GM12874 (cell line): ENCODE data around the gene FOXL2.

Source experiments
- TF ChIP-seq, protein P1 (sequence below): IDR thresholded peaks from 2 replicates; pipeline ENCODE4 v1.5.1; 2011; ENCODE audit warnings: low read depth, mild to moderate bottlenecking, control low read depth, low read length, moderate library complexity; ENCODE audit not compliant: insufficient read depth

The FOXL2 gene

DNA sequence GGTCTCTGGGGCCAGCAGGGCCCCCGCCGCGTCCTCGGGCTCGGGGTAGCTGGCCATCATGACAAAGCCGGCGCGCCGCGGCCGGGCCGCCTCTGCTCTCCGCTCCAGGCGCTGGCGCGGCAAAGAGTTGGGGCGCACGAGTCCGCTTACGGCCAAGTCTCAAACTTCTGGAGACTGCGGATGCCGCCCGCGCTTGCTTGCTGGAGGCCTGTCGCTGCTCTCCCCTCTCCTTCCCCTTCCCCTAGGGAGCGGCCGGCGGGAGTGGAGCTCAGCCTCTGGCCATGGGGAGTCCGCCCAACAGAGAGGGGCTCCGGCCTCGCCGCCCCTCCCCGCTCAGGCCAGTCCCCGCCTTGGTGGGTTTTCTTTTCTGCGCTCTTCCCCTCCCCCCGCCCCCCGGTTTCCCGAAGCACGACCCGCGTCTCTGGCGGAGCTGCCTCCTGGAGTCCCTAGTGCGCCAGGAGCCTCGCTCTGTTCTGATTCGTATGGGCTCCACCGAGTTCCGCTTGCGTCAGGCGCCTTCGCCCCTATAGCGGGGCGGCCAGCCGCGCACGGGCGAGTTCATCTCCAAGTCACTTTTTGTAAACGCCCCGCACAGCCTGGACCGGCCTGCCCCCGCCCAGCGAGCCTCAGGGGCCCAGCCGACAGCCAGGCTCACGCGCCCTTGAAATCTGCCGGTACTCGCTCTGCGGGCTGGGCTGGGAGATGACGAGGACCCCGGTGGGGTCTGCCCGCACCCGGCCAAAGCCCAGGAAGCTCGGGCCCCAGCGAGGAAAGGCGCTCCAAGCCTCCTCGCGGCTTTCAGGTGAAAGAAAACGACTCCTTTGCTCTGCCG is at the start of gene FOXL2, which contains the start of gene FOXL2NB:
Gene FOXL2 (minus strand): TSS at position 475 of the 832 bp plus-strand sequence. CDS start 415 bp downstream, at position 60.
Gene FOXL2NB (plus strand): TSS at position 555 of the 832 bp plus-strand sequence. CDS start 148 bp downstream, at position 703.
- TF ChIP-seq, protein P1, sequence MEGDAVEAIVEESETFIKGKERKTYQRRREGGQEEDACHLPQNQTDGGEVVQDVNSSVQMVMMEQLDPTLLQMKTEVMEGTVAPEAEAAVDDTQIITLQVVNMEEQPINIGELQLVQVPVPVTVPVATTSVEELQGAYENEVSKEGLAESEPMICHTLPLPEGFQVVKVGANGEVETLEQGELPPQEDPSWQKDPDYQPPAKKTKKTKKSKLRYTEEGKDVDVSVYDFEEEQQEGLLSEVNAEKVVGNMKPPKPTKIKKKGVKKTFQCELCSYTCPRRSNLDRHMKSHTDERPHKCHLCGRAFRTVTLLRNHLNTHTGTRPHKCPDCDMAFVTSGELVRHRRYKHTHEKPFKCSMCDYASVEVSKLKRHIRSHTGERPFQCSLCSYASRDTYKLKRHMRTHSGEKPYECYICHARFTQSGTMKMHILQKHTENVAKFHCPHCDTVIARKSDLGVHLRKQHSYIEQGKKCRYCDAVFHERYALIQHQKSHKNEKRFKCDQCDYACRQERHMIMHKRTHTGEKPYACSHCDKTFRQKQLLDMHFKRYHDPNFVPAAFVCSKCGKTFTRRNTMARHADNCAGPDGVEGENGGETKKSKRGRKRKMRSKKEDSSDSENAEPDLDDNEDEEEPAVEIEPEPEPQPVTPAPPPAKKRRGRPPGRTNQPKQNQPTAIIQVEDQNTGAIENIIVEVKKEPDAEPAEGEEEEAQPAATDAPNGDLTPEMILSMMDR, result no peak

DNA sequence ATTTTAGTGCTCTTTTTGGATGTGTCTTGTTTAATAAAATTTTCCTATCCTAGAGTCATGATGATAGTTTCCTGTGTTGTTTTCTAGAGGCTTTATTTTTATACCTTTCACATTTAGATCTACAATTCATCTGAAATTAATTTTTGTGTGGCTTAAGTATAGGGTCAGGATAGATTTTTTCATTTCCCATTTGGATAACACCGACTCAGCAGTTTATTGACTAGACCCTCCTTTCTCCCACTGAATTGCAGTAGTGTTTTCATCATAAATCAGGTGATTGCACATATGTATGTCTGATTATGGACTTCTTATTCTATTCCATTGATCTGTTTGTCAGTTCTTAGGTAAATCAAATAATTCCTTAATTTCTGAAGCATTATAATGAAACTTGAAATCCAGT is 48.8 kb upstream of the FOXL2 start:
- TF ChIP-seq, protein P1, result no peak

DNA sequence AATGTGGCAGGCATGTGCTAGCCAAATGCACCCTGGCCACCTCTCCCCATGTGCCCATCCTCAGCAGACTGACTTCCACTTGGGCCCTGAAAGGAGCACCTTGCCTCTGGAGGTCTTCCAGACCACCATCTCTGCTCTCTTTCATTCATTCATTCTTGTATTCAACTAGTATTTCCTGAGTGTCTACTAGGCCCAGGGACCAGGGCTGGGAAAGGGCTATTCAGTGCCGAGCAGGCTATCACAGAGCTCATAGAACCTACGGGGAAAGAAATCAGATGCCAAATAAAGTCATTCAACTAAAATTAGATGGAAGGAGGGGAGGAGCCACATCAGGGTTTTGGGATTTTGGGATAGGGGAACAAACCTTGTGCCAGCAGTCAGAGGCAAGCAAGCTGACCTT is 40.2 kb upstream of the FOXL2 start:
- TF ChIP-seq, protein P1, result no peak

DNA sequence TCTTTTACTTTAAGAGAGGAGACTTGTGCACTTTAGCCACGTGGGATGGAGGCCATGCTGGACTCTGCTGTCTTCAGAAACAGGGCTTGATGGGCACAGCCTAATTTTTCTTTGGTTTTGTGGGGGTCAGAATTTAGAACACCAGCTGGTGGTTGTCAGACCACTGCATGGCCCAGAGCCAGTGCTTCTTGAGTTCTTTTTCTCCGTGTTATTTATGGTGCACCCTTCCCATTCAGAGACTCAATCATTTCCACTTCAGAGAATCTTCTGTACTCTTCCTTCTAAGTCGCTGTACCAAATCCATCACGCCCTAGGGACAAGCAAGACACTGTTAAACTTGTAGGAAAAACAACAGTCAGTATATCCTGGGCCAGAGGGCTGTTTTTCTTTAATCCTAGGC is 39.0 kb upstream of the FOXL2 start:
- TF ChIP-seq, protein P1, result no peak

DNA sequence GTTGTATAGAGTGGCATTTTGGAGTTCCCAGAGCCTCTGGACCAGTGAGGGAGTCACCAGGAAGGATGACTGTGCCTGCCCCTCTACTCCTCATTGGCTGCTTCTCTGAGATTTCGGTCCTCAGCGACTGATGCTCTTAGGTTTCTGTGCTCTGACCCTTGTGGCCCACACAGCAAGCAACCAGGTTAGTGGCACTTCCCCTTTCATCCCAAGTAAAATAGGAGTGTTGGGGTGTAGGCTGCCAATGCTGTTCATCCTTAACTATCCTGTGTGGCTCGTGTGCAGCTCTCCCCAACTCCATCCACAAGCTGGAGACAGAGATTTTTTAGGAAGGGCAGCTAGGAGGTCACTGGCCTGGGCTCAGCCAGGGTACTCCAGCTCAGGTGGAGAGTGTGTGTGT is 37.9 kb upstream of the FOXL2 start:
- TF ChIP-seq, protein P1, result no peak

DNA sequence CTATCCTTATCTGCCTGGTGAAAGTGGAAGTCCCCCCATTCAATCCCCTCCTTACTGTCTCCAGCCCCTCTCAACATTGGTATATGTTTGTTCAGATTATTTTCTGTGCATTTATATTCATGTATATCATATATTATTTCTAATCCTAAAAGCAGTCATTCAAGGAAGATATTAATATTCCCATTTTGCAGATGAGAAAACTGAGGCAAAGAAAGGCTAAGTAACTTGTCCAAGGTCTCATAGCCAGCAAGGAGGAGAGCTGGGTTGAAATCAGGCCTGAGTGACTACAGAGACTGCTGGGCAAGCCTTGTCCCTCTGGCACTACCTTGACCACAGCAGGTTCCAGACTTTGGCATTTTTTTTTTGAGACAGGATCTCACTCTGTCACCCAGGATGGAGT is 29.1 kb upstream of the FOXL2 start:
- TF ChIP-seq, protein P1, result no peak

DNA sequence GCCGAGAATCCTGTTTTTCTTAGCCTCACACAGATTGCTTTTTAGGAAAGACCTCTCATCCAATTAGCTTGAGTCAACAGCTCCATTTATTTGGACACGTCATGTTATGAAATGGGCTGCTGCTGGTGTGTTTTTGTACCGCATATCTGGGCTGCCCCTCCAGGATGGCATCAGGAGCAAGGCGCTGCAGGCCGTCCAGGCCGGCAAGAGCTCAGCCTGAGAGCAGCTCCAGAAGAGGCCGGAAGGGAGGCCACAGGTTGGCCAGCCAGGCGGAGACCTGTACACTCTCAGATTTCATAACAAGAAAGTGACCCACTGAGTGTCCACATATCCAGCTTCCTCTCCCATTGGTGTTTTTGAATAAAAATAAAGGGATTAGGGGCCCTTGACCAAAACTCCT is 28.4 kb upstream of the FOXL2 start:
- TF ChIP-seq, protein P1, result no peak
